GM19452 (cell line): ENCODE data around the gene SYNE1.

Experiments
- ATAC-seq: cut with Tn5 transposase; IDR thresholded peaks from one replicate; pipeline ENCODE4 v1.9.1; 2021; ENCODE audit not compliant: unreplicated experiment

SYNE1 gene

DNA sequence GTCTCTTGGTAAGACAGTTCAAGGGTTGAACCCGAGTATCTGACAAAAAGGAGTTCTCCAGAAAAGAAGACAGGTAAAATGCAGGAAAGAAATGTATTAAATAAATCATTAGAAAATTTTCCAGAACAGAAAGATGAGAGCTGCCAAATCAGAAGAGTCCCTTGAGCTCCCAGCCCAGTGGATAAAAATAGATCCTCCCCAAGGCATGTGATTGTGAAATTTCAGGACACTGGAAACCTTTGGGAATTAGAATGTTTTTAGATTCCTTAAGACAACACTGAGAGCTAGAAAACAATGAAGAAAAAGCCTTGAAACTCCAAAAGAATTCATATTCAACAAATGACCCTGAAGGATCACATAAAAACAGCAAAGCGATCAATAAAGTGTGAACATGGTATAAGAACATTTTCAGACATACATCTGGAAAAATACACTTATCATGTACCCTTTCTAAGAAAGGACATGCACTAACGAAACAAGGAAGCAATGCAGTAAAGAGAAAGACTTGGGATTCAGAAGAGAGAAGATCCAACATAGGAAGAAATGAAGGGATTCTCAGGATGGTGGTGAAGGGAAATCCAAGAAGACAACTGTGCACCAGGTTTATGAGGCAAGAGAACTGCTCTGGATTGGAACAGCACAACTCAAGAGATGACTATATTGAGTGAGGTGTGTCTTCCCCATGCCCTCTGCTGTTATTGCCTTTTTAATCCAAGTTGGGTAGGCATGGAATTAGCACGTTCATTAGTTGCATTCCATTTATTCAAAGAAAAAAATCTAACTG lies 390.4 kb downstream of the SYNE1 start:
- no peak for ATAC-seq

DNA sequence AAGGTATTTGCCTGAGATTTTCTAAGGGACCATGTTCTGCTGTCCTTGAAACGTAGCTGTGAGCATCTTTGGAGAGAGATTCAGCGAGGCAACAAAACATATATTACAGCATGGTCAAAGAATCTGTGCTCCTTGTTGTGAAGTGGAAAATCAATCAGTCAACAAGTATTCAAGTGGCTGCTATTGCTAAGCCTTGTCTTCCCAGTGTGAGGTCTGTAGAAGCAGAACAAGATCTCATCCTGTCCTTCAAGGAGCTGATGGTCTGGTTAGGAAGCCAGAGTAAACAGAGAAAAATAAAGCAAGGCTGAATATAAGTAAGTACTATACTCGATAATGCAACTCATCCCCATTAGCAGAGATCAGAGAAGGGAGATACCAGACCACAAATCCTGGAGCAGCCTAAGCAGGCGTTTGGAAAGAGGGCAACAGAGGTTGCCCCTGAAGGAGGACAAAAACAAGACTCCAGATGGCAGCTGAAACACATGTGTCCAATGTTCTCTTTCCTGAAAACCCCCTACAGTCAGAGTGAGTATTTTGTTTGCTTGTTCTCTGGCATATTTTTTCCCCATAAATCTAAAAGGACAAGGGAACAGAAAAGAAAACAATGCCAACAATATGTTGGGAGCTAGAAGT lies 392.0 kb downstream of the SYNE1 start:
- no peak for ATAC-seq

DNA sequence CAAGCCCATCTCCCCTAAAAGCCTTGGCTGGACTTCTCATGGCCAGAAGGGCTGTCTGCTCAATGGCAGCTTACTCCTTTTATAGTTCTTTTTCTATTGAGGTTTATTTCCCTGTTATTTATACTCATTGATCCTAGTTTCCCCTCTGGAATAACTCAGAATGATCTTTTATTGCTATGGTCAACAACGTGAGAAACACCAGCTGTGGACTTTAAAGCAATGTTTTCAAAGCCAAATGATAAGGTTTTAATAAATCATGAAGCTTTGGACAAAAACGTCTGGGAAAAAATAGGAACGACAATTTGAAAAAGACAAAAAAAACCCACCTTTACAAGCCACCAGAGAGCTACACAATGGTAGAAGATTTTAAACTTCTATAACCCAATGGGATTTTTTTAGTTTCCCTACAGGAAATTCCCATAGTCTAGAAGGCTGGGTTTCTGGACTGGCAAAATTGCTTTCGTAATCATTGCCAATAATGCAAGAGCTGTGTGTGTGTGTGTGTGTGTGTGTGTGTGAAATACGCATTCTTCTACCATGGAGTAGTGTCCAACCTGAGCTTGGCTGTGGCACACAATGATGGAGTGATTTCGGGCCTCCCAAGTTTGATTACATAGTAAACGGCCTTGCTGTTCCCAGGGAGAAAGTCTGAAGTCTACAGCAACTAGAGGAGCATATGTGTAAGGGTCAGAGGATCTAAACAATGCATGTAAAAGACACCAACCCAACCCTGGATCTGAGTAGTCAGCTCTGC lies 396.0 kb downstream of the SYNE1 start:
- no peak for ATAC-seq

DNA sequence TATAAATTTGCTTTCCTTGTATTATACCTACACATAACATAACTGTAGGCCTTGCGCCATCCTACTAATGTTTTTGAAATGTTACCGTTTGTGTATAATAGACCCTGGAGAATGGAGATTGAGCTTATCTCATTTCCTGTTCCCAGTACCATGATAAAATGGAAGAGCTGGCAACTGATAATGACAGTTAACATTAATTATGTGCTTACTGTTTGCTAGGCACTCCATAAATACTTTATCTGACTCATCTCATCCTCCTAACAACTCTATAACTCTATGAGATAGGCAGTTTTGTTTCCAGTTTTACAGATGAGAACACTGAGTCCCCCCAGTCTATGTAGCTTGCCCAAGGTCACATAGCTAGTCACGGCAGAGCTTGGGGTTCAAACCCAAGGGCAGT lies 396.7 kb downstream of the SYNE1 start:
- no peak for ATAC-seq

DNA sequence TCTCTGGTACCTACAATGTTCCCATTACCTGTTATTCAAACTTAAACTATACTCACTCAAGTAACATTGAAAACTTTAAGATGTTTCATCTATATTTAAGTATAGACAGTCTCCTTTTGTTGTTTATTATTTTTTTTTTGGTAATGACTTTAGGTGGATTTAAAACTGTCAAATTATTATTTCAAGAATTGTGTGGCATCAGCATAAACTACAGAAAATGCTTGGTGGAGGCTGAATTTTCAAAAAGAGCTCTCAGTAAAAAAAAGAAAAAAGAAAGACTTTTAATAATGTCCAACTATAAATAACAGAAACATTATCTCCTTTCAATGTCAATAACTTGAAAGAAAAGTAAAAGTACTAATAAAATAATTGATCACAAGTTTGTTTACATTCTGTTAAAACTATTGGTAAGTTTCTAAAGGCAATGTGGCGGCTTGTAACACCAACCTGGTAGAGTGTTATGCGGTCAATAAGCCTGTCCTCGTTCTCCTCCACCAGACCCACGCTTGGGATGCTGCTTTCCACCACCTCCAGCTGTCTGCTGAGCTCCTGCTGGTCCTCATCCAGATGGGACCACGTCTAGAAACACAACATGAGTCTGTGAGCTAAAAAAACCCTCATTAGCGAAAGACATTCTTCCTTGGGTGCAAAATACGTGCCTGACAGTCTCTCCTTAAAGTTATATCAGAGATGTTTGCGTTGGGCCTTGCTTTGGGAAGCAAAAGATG lies 400.6 kb downstream of the SYNE1 start:
- no peak for ATAC-seq

DNA sequence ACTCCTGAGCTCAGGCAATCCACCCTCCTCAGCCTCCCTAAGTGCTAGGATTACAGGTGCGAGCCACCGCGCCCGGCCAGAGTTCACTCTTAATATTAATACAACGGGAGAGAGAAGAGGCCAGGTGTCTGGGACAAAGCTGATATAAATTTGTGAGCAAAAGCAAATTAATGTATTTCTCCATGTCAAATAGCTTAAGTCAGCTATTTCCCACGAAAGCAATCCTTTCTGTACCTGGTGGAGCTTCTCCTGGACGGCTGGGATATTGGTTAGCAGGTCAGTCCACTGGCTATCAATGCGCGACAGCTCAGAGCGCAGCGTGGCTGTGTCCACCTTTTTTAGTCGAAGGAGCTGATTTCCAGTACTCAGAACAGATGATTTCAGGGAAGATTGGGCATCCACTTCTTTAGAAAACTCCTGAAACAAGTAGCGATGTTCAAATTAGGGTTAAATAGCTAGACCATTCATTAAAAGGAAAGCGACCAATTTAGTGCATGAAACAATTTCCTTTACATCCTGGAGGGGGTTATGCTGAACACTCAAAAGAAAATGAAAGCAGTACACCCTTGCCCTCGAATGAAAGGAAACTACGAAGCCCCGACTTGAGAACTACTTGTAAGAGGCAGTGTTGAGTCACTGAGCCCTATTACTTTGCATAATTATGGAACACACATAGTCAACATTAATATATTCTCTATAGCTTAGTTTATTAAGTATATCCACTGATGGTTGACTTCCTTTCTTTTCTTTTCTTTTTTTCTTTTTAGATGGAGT lies 403.4 kb downstream of the SYNE1 start:
- ATAC-seq = no peak

DNA sequence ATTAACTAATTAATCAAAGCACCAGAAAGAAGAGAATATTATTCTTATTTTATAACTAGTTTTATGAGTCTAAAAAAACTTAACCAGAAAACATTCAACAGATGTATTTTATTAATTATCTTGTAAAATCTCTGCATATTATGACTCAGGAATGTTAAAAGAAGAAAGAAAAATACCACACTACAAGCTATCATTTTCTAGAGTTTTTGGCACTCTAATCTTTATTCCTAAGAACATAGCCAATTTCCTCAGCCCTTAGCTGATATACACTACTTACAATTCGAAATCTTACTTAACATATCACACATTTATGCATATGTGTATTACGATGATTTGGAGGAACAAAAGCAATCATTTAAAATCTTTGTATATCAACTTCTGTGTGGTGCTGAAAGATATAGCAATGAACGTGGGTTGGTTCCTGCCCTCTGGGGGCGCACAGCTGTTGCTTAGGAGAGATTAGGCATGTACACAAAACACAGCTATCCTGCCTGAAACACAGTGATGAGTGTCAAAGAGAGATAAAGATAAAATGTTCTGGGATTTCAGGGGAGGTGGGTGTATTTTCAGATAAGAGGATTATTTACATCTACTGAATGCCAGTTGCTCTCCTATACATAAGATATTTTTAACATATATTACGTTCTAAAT lies 404.5 kb downstream of the SYNE1 start:
- ATAC-seq = no peak

DNA sequence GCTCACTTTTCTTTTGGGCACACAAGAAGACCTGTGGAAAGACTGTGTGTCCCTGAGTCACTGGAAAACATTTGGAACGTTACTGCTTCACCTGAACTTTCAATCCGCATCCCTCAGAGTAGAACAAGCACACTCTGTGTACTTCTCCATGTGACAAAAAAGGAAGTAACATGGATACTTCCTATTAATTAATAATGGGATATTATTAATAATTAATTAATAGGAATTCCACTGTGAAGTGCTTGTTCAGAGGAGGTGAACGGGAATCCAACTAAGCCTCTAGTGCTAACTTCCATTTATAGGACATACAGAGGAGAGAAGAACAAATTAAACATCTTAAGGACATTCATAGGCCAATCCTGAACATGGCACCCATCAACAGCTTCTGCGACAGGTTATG lies 407.8 kb downstream of the SYNE1 start:
- ATAC-seq = no peak

DNA sequence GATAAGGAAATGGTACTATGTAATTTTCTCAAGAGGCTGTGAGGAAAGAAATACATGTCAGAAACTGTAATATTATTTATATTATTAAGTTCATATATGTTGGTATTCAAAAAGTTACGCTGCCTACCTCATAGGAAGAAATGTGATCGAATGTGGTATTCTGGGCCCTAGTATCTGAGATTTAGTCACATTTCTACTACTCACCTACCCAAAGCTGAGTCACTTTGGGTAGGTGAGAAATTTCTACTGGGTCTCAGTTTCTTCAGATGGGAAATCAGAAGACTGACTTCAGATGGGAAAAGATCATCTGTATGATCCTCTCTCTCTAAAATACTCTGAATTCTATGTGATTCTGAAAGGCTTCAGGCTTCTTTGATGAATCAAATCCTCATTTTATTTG lies 411.0 kb downstream of the SYNE1 start:
- ATAC-seq = no peak

DNA sequence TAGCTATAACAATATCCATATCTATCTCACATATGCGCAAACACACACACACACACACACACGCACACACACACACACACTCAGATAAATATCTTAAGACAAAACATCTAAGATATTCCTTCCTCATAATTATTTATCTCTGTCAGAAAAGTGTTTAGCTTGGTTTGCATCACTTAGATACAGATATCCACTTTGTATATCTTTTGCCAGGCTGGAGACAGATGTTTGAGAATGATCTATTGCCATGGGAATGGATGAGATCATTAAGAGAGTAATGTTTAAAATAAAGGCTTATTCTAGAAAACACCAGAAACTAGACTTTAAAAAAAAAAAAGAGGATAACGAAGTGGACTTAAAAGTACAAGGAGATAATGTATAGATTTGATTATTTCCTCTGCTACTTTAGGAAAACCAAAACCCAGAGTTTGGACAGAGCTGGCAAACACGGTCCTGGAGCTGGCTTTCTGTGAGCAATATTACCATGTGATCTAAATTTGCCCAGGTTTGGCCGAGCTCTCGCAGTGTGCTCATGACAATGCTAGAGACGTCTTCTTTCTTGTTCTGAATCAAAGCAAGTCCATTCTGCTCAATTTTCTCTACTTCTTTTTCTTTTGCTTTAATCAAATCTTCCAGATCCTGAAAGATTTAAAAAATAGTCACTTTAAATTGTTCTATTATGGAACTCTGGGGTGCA lies 411.8 kb downstream of the SYNE1 start:
- no peak for ATAC-seq

DNA sequence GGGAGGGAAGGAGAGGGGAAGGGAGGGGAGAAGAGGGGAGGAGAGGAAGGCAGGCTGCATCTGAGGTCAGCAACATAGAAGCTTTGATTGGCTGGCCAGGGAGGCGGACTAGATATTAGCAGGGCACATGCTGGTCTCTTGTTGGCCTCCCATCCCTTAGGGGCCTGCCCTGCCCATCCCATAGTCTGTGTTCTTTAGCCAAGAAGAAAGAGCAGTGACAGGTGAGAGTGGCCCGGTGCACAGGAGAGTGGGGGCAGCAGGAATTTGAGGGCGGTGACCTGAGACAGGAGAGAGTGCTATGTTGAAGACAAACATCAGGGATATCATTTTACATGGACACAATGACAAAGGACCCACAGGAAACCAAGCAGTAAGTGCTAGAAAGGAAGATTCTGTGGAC lies 413.5 kb downstream of the SYNE1 start:
- ATAC-seq = no peak

DNA sequence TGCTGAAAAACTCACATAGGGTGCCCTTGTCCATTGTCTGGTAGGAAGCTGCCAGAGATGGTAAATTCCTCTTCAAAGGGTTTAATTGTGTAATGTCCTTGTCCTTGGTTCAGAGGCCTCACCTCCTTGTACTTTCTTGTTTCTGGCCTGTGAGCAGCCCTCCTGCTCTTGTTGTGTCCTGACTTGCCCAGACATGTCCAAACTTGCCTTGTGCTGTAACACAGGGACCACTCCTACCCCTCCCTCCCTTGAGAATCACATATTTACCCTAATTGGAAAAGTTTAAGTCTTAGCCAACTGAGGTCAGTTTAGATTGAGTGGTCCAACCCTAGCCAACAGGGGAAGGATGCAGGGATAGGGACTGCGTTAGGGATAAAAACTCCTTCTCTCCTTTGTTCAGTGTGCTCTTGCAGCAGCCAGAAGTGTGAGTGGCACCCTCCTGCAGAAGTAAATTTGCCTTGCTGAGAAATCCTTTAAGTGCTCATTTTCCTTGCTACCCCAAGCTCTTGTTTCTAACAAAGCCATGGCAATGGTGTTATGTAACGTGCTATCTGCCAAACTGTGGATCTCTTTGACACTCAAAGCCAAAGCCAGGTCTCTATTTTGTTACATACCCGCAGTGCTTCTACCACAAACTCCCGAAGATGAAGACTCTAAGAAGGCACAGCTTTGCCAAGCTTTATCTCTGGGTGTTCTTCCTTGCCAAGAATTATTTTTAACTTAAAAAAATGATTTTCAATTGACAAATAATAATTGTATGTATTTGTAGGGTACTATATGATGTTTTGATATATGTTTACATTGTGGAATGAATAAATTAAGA lies 415.1 kb downstream of the SYNE1 start:
- no peak for ATAC-seq

DNA sequence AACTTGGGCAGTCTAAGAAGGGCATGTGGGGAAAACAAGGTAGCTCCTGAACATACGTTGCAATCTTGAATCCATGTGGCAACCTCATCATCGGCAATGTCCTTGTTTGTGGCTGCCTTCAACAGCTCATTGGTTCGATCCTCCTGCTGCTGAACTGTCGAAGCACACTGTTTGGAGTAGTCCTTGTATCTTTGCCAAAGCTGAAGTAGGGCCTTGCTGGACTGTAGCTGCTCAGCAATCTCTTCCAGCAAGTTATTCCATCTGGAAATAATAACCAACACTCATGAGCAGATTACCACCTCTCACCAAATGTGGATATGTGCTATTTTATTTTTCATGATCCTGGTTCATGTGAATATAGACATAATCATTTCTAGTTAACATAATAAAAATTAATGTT lies 416.4 kb downstream of the SYNE1 start:
- ATAC-seq = no peak

DNA sequence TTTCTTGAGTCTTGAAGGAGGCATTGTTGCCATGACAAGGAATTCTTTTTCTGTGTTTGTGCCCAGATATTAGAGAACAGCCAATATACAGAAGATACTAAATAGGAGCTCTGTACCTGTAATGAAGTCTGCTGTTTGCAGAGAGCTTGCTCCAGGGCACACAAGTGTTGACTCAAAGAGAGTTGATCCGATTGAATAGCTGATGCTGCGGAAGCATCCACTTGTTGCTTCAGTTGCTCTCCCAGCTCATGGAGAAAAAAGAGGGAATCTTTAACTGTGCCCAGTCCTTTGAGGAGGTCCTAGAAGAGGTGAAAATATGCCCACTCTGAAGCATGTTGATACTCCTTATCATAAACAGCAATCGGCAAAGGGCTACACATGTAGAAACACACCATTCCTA lies 418.3 kb downstream of the SYNE1 start:
- ATAC-seq = no peak

DNA sequence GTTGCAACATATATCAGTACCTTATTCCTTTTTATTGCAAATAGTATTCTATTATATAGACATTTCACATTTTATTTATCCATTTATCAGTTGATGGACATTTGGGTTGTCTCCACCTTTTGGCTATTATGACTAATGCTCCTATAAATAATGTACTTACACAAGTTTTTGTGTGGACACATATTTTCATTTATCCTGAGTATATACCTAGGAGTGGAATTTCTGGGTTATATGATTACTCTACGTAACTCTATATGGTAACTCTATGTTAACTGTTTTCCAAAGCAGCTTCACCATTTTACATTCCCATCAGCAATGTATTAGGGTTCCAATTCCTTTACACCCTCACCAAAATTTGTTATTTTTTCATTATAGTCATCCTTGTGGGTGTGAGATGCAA lies 424.7 kb downstream of the SYNE1 start:
- no peak for ATAC-seq

DNA sequence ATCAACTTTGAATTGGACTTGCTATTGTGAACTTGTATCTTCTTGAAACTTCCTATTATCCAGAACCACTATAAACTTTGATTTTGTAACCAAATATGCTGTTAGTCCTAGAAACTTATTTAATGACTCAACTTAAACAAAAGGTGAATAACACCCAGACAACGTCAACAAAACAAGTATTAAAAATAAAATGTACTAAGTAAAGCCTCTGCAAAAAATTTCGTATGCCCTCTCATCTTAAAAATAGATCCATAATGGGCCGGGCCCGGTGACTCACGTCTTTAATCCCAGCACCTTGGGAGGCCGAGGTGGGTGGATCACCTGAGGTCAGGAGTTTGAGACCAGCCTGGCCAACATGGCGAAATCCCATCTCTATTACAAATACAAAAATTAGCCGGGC lies 428.0 kb downstream of the SYNE1 start:
- ATAC-seq = no peak

DNA sequence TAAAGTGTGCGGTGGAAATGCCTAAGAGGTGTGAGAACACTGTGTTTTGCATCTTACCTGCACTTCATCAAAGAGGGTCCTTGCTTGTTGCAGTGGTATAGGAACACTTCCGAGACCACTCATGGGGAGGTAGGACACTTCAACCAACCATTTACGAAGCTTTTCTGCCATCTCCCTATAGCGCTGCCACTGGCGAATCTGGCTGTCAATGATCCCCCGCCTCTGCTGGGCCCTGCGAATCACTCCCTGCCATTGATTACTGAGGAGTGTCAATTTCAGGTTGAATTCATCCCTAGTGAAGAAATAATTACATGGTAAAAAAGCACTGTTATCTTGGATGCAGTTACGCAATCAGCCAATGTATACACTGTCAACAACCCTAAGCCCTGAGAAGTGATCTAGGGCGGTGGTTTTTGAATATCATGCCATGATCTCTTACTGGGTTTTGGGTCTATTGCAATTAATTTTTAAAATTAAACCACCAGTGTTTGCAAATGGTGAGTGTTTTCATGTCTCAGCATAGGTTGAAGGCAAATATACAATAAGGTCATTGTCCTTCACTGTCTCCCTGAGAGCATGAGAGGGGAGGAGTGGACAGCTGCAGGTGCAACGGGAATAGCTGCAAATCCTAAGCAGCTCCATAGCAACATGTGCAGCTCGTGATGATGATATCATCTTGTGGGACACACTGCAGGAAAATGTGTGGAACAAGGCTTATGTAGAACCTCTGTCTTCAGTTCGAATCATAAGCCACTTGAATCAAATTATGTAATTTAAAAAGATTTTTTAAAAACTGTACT lies 429.0 kb downstream of the SYNE1 start:
- ATAC-seq = no peak
